Neural cell (in vitro differentiated cells): ENCODE results near the gene HELZ2. TPM values are rescaled to one million over a fixed set of nuclear protein-coding genes. Genes with fewer than 3 reads are reported as not detected.
"Not testable (repeated sequence)": the region's sequence is repeated elsewhere in the genome, so short reads cannot be mapped to it uniquely, and the experiment has no call there.

Experiments
- H2AFZ ChIP-seq: fragments of 200-600, 300-800 bp; sonication (generic), shearing (Covaris generic); 2 replicates; pipeline ENCODE4 v1.6.0; 2014; ENCODE audit warnings: low read depth, mild to moderate bottlenecking, antibody characterized with exemption, low read length, moderate library complexity
- H3F3A ChIP-seq: fragments of 200-600 bp; shearing (Covaris generic); 2 replicates; pipeline ENCODE4 v1.6.1; 2016; ENCODE audit warnings: mild to moderate bottlenecking, moderate library complexity, mixed read lengths, antibody characterized with exemption, low read length; ENCODE audit not compliant: insufficient read depth, poor library complexity, severe bottlenecking
- H3K27ac ChIP-seq: fragments of 200-600, 300-800 bp; sonication (generic), shearing (Covaris generic); 2 replicates; pipeline ENCODE4 v1.5.1; 2014; ENCODE audit warnings: mild to moderate bottlenecking, low read length, moderate library complexity
- H3K27me3 ChIP-seq: fragments of 300-800, 200-600 bp; sonication (generic), shearing (Covaris generic); 2 replicates; pipeline ENCODE4 v1.6.0; 2014; ENCODE audit warnings: mild to moderate bottlenecking, low read depth, low read length, moderate library complexity; ENCODE audit not compliant: insufficient read depth
- H3K36me3 ChIP-seq: fragments of 300-800, 200-600 bp; sonication (generic), shearing (Covaris generic); 2 replicates; pipeline ENCODE4 v1.5.1; 2014; ENCODE audit warnings: mild to moderate bottlenecking, antibody characterized with exemption, low read length, moderate library complexity; ENCODE audit not compliant: insufficient read depth
- H3K4me2 ChIP-seq: fragments of 300-800, 200-600 bp; sonication (generic), shearing (Covaris generic); 2 replicates; pipeline ENCODE4 v1.6.0; 2014; ENCODE audit warnings: mild to moderate bottlenecking, low read length
- H3K4me3 ChIP-seq: fragments of 300-800, 200-600 bp; sonication (generic), shearing (Covaris generic); 2 replicates; pipeline ENCODE4 v1.5.1; 2014; ENCODE audit warnings: mild to moderate bottlenecking, low read length, moderate library complexity
- H3K79me2 ChIP-seq: fragments of 200-600 bp; shearing (Covaris generic); replicated peaks from 2 replicates; pipeline ENCODE4 v1.6.0; 2014; ENCODE audit warnings: mild to moderate bottlenecking, low read length, moderate library complexity; ENCODE audit not compliant: insufficient read depth
- H3K9ac ChIP-seq: fragments of 300-800, 200-600 bp; sonication (generic), shearing (Covaris generic); 2 replicates; pipeline ENCODE4 v1.6.1; 2016; ENCODE audit warnings: mild to moderate bottlenecking, low read length, mixed read lengths
- H3K9me2 ChIP-seq: fragments of 200-600 bp; shearing (Covaris generic); 2 replicates; pipeline ENCODE4 v1.6.1; 2016; ENCODE audit warnings: mild to moderate bottlenecking, low read length, mixed read lengths; ENCODE audit not compliant: insufficient read depth
- H3K9me3 ChIP-seq: fragments of 200-600, 300-800 bp; sonication (generic), shearing (Covaris generic); 2 replicates; pipeline ENCODE4 v1.6.1; 2016; ENCODE audit warnings: mild to moderate bottlenecking, mixed run types, low read length, moderate library complexity, mixed read lengths
- H4K20me1 ChIP-seq: fragments of 200-600 bp; shearing (Covaris generic); 2 replicates; pipeline ENCODE4 v1.6.1; 2016; ENCODE audit warnings: mild to moderate bottlenecking, mixed run types; ENCODE audit not compliant: insufficient read depth
- EP300 ChIP-seq: fragments of 450-650 bp; conservative IDR thresholded peaks from 2 replicates; pipeline ENCODE4 v1.6.1; 2014; ENCODE audit warnings: antibody characterized with exemption, mild to moderate bottlenecking, moderate library complexity; ENCODE audit not compliant: poor library complexity, severe bottlenecking
- EZH2 ChIP-seq: fragments of 200-600, 300-800 bp; shearing (Covaris generic), sonication (generic); IDR thresholded peaks from 2 replicates; pipeline ENCODE4 v1.6.1; 2014; ENCODE audit warnings: antibody characterized with exemption, low read length, borderline replicate concordance, mild to moderate bottlenecking; ENCODE audit not compliant: insufficient read depth, poor library complexity, severe bottlenecking
- MXI1 ChIP-seq: fragments of 450-650 bp; conservative IDR thresholded peaks from 2 replicates; pipeline ENCODE4 v1.6.1; 2014; ENCODE audit warnings: antibody characterized with exemption, mild to moderate bottlenecking; ENCODE audit not compliant: poor library complexity, severe bottlenecking
- POLR2AphosphoS5 ChIP-seq: IDR thresholded peaks from 2 replicates; pipeline ENCODE4 v1.6.1; 2012
- RAD21 ChIP-seq: fragments of 450-650 bp; conservative IDR thresholded peaks from 2 replicates; pipeline ENCODE4 v1.6.1; 2014; ENCODE audit warnings: antibody characterized with exemption, mild to moderate bottlenecking, moderate library complexity
- SMC3 ChIP-seq: fragments of 450-650 bp; conservative IDR thresholded peaks from 2 replicates; pipeline ENCODE4 v1.6.1; 2014; ENCODE audit warnings: antibody characterized with exemption, mild to moderate bottlenecking, moderate library complexity; ENCODE audit not compliant: poor library complexity
- polyA plus RNA-seq: library from polyadenylated mRNA; depleted of rRNA; stranded (reverse); fragments of >200 nt; gene quantifications from 2 replicates; pipeline ENCODE4 v1.2.3, GENCODE V29; 2014
- TF ChIP-seq, protein P1 (sequence below): IDR thresholded peaks from 2 replicates; pipeline ENCODE4 v1.6.1; 2012; ENCODE audit warnings: borderline replicate concordance
- TF ChIP-seq, protein P2 (sequence below): fragments of 450-650 bp; IDR thresholded peaks from 2 replicates; pipeline ENCODE4 v1.5.1; 2014; ENCODE audit warnings: antibody characterized with exemption, mild to moderate bottlenecking, moderate library complexity; ENCODE audit not compliant: poor library complexity, severe bottlenecking

HELZ2 gene
- polyA plus RNA-seq, 1 donor from 2014 or later = 1.3 TPM

DNA sequence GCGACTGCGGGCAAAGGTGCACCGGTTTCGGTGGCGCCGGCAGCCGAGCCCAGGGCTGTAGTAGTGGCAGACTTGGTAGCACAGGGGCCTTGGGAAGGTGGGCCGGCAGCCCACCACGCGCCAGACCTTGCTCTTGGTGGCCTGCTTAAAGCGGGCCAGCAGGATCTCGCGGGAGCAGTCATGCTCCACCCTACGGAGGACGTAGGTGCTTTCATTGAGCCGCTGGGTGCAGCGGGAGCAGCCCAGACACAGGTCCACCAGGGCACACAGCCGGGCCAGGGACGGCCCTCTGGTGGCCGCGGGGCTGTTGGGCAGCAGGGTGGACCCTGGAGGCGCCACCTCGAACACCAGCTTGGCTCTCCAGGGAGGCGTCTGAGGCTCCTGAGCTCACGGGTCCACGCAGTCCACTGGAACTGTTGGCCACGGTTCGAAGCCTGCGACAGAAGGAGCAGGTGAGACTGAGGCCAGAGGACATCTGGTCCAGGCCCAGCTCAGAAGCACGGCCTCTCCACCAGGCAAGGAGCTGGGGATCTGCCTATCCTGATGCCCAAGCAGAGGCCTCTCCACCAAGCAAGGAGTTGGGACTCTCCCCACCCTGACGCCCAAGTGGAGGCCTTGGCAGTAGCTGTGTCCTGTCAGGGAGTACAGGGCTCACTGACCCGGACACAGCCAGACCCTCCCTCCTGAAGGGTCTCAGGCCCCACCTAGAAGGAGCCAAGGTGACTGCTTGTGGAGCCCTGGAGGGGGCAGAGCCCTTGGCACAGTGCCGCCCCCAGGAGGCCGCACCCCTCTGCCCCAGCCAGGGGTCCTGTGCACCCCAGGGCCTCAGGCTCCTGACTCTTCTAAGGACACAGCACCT, 1.0 kb downstream of the HELZ2 start:
- no peaks in the 10 kb centered on the region for H3K36me3 ChIP-seq
- no peak overlapping the region for H2AFZ ChIP-seq
- no peaks in the 10 kb centered on the region for H4K20me1 ChIP-seq
- H3K27ac ChIP-seq = no peak overlapping the region
- H3F3A ChIP-seq = no peaks in the 10 kb centered on the region
- TF ChIP-seq MXI1 = no peak
- no peak for TF ChIP-seq POLR2AphosphoS5
- no peak for TF ChIP-seq RAD21
- TF ChIP-seq SMC3 = no peak
- TF ChIP-seq EP300 = no peak
- TF ChIP-seq, protein P1, sequence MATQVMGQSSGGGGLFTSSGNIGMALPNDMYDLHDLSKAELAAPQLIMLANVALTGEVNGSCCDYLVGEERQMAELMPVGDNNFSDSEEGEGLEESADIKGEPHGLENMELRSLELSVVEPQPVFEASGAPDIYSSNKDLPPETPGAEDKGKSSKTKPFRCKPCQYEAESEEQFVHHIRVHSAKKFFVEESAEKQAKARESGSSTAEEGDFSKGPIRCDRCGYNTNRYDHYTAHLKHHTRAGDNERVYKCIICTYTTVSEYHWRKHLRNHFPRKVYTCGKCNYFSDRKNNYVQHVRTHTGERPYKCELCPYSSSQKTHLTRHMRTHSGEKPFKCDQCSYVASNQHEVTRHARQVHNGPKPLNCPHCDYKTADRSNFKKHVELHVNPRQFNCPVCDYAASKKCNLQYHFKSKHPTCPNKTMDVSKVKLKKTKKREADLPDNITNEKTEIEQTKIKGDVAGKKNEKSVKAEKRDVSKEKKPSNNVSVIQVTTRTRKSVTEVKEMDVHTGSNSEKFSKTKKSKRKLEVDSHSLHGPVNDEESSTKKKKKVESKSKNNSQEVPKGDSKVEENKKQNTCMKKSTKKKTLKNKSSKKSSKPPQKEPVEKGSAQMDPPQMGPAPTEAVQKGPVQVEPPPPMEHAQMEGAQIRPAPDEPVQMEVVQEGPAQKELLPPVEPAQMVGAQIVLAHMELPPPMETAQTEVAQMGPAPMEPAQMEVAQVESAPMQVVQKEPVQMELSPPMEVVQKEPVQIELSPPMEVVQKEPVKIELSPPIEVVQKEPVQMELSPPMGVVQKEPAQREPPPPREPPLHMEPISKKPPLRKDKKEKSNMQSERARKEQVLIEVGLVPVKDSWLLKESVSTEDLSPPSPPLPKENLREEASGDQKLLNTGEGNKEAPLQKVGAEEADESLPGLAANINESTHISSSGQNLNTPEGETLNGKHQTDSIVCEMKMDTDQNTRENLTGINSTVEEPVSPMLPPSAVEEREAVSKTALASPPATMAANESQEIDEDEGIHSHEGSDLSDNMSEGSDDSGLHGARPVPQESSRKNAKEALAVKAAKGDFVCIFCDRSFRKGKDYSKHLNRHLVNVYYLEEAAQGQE = no peak
- no peaks in the 10 kb centered on the region for H3K9me3 ChIP-seq
- H3K27me3 ChIP-seq = no peaks in the 10 kb centered on the region
- no peak overlapping the region for H3K4me2 ChIP-seq
- peak overlapping the region; percentile 53 for H3K4me3 ChIP-seq
- no peaks in the 10 kb centered on the region for H3K79me2 ChIP-seq
- H3K9ac ChIP-seq = peak overlapping the region; percentile 42
- no peaks in the 10 kb centered on the region for H3K9me2 ChIP-seq

DNA sequence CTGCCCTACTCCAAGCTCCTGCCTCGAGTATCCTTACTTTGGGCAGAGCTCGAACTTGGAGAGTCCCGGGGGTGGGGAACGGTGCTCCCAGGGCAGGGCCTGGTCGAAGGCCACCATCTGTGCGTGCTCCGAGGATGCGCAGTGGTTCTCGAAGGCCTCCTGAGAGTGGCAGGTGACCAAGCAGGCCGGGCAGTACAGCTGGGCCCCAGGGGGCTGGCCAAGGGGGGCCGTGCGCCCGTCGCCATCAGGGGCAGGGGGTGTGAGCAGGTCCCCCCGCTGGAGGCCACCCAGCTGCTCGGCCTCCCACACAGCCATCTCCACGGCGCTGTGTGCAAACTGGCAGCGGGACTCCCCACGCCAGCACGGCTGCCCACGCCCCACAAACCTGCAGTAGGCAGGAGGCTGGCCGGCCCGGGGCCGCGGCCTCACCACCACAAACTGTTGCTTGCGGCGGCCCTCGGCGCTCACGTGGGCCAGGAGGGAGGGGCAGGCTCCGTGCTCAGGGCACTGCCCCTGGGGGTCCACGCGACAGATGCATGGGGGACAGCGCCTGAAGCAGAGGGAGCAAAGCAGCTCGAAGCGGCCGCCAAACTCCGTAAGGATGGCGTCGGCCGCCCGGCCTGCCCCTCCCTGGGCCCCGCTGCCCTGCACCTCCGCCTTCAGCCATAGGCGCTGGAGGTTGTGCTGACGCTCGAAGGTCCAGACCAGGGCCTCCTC, 1.8 kb downstream of the HELZ2 start:
- Histone ChIP-seq H3K4me3 (no peak overlapping the region), H2AFZ (no peak overlapping the region), H3K9me2 (no peaks in the 10 kb centered on the region), H3K36me3 (no peaks in the 10 kb centered on the region), H4K20me1 (no peaks in the 10 kb centered on the region), H3K4me2 (no peak overlapping the region), H3K27ac (no peak overlapping the region), H3K9ac (no peak overlapping the region), H3K27me3 (no peaks in the 10 kb centered on the region), H3K79me2 (no peaks in the 10 kb centered on the region), H3K9me3 (no peaks in the 10 kb centered on the region), H3F3A (no peaks in the 10 kb centered on the region)
- TF ChIP-seq MXI1 (no peak), POLR2AphosphoS5 (no peak), RAD21 (no peak), EZH2 (no peak), SMC3 (no peak)
- TF ChIP-seq, protein P1 = no peak
- TF ChIP-seq, protein P2, sequence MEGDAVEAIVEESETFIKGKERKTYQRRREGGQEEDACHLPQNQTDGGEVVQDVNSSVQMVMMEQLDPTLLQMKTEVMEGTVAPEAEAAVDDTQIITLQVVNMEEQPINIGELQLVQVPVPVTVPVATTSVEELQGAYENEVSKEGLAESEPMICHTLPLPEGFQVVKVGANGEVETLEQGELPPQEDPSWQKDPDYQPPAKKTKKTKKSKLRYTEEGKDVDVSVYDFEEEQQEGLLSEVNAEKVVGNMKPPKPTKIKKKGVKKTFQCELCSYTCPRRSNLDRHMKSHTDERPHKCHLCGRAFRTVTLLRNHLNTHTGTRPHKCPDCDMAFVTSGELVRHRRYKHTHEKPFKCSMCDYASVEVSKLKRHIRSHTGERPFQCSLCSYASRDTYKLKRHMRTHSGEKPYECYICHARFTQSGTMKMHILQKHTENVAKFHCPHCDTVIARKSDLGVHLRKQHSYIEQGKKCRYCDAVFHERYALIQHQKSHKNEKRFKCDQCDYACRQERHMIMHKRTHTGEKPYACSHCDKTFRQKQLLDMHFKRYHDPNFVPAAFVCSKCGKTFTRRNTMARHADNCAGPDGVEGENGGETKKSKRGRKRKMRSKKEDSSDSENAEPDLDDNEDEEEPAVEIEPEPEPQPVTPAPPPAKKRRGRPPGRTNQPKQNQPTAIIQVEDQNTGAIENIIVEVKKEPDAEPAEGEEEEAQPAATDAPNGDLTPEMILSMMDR = no peak

DNA sequence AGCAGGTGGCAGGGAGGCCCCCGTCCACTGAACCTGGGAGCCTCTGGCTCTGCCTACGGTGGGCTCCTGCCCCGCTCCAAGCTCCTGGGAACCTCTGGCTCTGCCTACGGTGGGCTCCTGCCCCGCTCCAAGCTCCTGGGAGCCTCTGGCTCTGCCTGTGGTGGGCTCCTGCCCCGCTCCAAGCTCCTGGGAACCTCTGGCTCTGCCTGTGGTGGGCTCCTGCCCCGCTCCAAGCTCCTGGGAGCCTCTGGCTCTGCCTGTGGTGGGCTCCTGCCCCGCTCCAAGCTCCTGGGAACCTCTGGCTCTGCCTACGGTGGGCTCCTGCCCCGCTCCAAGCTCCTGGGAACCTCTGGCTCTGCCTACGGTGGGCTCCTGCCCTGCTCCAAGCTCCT, 3.0 kb downstream of the HELZ2 start:
- H3F3A ChIP-seq, H3K9me3 ChIP-seq, H3K4me3 ChIP-seq, H3K9ac ChIP-seq, H3K79me2 ChIP-seq, H3K4me2 ChIP-seq, H3K36me3 ChIP-seq, H4K20me1 ChIP-seq, H3K27ac ChIP-seq, H3K27me3 ChIP-seq, H2AFZ ChIP-seq, H3K9me2 ChIP-seq: not testable (repeated sequence)
